A204.1 (cell line): ENCODE results near the gene FCER2.

ENCODE experiments used
- FAIRE-seq: peaks from 2 replicates; lab custom pipeline; 2012; peaks lifted over from hg19 to GRCh38; lab: Jason Lieb, UNC

FCER2 gene

GRCh38 chr19:7733376-7733775 lies 31.4 kb upstream of the FCER2 start:
- FAIRE-seq, result no peak

DNA sequence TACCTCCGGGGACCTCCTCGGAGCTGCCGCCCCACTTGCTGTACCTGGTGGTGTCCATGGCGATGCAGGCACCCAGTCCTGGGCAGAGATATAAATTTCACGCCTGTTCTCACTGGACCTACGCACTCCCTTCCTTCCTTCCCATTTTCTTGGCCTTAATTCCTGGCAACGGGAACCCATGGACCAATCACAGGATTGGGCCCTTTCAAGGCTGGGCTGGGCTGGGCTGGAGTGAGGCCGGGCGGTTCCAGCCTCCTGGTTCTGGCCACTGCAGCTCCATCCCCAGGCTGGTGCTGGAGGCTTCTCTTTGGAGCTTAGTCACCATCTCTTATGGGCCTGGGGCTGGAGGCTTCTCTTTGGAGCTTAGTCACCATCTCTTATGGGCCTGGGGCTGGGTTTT lies 30.1 kb upstream of the FCER2 start, which contains the start of gene CLEC4G:
CLEC4G (minus strand) TSS at position 66 of the 400 bp plus-strand sequence; CDS start at position 58, 8 bp downstream.
- no peak for FAIRE-seq

- FAIRE-seq, result no peak
Measured at GRCh38 chr19:7731615-7732014, 29.7 kb upstream of the FCER2 start.

GRCh38 chr19:7731218-7731595 lies 29.3 kb upstream of the FCER2 start:
- FAIRE-seq, result no peak

GRCh38 chr19:7730286-7731217 lies 28.6 kb upstream of the FCER2 start:
- no peak for FAIRE-seq

GRCh38 chr19:7729831-7730285 lies 27.9 kb upstream of the FCER2 start:
- FAIRE-seq, result no peak

DNA sequence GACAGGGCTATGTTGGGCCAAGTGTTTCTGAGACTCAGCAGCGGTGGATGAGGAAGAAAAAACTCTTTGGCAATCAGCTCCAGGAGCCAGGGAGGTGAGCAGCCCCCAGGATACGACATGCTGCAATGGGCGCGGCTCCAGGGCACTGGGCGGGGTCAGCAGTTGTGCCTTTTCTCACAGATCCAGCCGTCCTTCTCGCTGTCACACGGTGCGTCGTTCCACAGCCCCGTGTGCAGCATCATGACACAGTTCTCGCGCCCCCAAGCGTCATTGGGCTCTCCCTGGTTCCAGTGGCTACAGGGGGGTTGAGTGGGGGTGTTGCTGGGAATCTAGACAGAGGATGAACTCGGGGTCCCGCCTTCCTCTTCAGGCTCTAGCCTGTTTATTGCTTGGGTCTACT lies 27.3 kb upstream of the FCER2 start:
- no peak for FAIRE-seq

DNA sequence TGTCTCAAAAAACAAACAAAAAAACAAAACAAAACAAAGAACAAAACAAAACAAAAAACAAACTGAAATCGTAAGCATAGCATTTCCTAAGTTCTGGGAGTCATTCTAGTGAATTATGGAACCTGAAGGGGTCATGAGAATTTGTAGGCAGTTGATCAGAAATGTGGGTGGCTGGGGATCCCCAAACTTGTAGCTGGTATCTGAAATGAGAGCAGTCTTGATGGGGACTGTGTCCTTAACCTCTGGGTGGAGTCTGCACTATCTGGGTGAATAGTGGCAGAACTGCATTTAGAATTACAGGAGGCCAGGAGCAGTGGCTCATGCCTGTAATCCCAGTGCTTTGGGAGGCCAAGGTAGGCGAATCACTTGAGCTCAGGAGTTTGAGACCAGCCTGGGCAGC lies 23.9 kb upstream of the FCER2 start:
- no peak for FAIRE-seq

GRCh38 chr19:7722231-7722651 lies 20.3 kb upstream of the FCER2 start:
- no peak for FAIRE-seq

GRCh38 chr19:7720351-7720750 lies 18.4 kb upstream of the FCER2 start:
- FAIRE-seq, result no peak

GRCh38 chr19:7718668-7719067 lies 16.7 kb upstream of the FCER2 start:
- FAIRE-seq, result no peak

DNA sequence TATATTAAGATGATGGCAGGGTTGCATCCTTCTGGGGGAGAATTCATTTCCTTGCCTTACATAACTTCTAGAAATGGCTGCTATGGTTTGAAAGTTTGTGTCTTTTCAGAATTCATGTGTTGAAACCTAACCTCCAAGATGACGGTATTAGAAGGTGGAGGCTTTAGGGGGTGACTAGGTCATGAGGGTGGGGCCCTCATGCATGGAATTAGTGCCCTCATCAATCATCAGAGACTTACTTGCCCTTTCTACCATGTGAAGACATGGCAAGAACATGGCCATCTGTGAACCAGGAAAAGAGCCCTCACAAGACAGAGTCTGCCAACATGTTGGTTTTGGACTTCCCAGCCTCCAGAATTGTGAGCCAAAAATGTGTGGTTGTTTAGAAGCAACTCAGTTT lies 14.8 kb upstream of the FCER2 start:
- no peak for FAIRE-seq

DNA sequence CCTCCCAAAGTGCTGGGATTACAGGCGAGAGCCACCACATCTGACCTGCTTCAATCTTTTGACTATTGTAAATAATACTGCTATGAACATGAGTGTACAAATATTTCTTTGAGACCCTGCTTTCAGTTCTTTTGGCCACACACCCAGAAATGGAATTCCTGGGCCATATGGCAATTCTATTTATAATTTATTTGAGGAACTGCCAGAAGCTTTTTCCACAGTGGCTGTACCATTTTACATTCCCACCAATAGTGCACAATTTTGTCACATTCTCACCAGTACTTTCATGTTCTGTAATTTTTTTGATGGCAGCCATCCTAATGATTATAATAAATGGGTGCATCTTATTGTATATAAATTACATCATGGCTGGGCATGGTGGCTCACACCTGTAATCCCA lies 13.7 kb upstream of the FCER2 start:
- FAIRE-seq, result no peak

DNA sequence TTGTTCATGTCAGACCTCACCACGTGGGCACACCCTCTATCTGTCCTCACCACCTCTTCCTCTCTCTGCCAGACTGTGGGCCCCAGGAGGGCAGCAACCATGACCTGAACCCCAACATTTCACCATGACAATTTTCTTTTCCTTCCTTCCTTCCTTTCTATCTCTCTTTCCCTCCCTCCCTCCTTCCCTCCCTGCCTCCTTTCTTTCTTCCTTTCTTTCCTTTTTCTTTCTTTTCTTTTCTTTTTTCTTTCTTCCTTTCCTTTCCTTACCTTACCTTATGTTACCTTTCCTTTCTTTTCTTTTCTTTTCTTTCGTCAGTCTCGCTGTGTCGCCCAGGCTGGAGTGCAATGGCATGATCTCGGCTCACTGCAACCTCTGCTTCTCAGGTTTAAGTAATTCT lies 8.7 kb upstream of the FCER2 start:
- no peak for FAIRE-seq

DNA sequence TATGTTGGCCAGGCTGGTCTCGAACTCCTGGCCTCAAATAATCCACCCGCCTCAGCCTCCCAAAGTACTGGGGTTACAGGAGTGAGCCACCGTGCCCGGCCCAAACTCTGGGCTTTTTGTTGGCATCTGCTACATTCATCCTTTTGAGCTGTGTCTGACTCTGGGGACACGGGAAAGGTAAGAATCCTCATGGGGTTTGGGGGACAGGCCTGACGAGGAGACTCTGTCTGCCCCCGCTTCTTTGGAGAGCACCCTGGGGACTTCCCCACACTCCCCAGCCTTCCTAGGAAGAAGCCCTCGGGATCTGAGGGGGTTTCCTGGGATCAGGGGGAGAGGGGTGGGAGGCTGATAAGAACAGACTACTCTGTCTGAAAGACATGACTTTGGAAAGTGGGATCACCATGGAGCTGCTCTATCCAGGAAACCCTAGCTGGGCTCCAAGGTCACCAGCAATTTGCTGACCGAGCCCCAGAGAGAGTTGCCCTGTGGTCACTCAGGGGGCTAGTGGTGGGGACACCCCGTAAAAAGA lies 8.1 kb upstream of the FCER2 start:
- no peak for FAIRE-seq

DNA sequence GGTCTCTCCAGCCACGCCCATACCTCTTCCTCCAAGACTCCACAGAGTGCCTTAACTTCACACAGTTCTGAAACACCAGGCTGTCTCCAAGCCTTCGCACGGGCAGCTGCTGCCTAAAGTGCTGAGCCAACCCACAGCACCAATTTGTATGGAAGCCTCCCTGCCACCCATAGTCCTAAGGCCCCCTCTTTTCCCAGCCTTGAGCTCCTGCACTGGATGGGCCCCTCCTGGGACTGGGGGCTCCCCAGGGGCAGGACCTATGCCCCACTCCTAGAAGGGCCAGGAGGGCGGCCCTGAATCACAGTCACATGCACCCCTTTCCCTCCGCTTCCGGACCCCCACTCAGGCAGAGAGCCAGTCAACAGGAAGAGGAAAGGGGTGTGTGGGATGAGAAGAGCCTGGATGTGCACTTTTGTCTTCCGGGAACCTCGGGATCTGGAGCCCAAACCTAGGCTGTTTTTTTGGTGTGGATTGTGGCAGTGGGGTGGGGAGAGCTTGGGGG lies 5.1 kb upstream of the FCER2 start:
- FAIRE-seq, result no peak

- FAIRE-seq, result no peak
Measured at GRCh38 chr19:7706188-7706954, 4.4 kb upstream of the FCER2 start.

DNA sequence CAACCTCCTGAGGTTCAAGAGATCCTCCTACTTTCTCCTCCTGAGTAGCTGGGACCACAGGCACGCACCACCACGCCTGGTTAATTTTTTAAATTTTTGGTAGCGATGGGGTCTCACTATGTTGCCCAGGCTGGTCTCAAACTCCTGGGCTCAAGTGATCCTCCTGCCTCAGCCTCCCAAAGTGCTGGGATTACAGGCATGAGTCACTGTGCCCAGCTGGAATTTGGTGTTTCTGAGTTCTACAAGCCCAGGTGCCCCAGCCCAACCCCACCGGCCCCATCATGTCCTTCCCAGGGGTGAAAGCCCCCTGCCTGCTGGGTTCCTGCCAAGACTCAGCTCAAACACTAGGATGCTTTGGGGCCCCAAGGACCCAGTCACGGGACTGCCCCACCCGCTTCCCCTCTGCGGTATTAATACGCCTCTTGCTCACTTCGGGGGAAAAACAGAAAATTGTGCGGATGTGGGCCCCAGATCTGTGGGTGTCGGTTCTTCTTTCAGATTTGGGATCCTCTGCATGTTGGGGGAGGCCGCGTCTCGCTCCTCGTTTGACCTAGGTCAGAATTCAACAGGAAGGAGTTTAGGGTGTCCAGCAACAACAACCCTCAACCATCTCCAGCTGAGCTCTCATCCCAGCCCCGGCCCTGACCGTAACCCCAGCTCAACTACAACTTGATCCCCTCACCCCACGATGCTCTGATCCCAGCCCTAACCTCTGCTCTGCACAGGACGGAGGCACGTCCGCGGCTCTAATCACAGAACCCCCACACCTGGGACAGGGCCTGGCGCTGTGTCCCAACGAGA lies 3.7 kb upstream of the FCER2 start:
- FAIRE-seq, result no peak

- no peak for FAIRE-seq
Measured at GRCh38 chr19:7704280-7705060, 2.5 kb upstream of the FCER2 start.

DNA sequence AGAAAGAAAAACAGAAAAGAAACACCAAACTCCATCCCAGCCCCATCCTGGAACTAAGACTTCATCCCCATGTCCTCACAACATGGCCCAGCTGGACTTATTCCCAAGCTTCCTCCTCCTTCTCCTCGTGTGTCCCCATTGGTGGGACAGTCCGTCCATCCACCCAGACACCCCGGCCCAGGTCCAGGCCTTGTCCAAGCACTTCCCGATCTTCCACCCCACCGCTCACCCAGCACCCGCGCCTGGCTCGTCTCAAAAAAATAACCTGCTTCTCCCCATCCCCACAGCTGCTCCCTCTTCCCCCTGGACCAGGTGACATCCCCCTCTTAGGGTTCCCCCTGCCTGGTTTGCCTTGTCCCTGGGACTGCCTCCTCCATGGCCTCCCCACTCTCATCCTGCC lies 1.4 kb upstream of the FCER2 start:
- FAIRE-seq, result no peak

- no peak for FAIRE-seq
Measured at GRCh38 chr19:7701049-7701653, 780 bp downstream of the FCER2 start.
